Measurements from ENCODE around the gene ITM2B.

Gene ITM2B

DNA sequence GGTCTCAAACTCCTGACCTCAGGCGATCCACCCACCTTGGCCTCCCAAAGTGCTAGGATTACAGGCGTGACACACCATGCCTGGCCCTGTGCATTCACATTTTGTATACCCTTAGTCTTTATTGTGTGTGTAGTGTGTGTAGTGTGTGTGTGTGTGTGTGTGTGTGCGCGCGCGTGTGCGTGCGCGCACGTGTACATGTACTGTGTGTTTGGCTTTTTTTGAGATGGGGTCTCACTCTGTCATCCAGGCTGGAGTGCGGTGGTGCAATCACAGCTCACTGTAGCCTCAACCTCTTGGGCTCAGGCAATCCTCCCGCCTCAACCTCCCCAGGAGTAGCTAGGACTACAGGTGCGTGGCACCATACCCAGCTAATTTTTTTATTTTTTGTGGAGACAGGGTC lies 22.1 kb downstream of the ITM2B start:
- TF ChIP-seq CTCF (IDR thresholded peaks at IDR 0.05; ENCODE audit: low read depth, low read length) (no peak), POLR2A (IDR thresholded peaks at IDR 0.05; ENCODE audit: extremely low read depth, insufficient read length) (no peak), MYC (IDR thresholded peaks at IDR 0.05; ENCODE audit: low read depth, low read length) (no peak)
- TF ChIP-seq, protein P1, sequence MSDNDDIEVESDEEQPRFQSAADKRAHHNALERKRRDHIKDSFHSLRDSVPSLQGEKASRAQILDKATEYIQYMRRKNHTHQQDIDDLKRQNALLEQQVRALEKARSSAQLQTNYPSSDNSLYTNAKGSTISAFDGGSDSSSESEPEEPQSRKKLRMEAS (IDR thresholded peaks at IDR 0.05; ENCODE audit: low read depth, low read length): no peak
- H3K4me3 ChIP-seq (ENCODE audit: low read depth, low read length): no peak overlapping the region
- DNase-seq (ENCODE audit: low read depth): no peak

GRCh38 chr13:48255954-48256353 lies 22.9 kb downstream of the ITM2B start:
- no peak overlapping the region for H3K4me3 ChIP-seq (ENCODE audit: low read depth, low read length)
- no peak for TF ChIP-seq CTCF (IDR thresholded peaks at IDR 0.05; ENCODE audit: low read depth, low read length)
- no peak for TF ChIP-seq MYC (IDR thresholded peaks at IDR 0.05; ENCODE audit: low read depth, low read length)
- no peak for TF ChIP-seq POLR2A (IDR thresholded peaks at IDR 0.05; ENCODE audit: extremely low read depth, insufficient read length)
- TF ChIP-seq, protein P1 (IDR thresholded peaks at IDR 0.05; ENCODE audit: low read depth, low read length): no peak
- DNase-seq (ENCODE audit: low read depth): no peak

GRCh38 chr13:48258002-48258401 lies 25.0 kb downstream of the ITM2B start:
- DNase-seq (ENCODE audit: low read depth): no peak
- TF ChIP-seq CTCF (IDR thresholded peaks at IDR 0.05; ENCODE audit: low read depth, low read length) (no peak), POLR2A (IDR thresholded peaks at IDR 0.05; ENCODE audit: extremely low read depth, insufficient read length) (no peak), MYC (IDR thresholded peaks at IDR 0.05; ENCODE audit: low read depth, low read length) (no peak)
- TF ChIP-seq, protein P1 (IDR thresholded peaks at IDR 0.05; ENCODE audit: low read depth, low read length): no peak
- H3K4me3 ChIP-seq (ENCODE audit: low read depth, low read length): no peak overlapping the region

DNA sequence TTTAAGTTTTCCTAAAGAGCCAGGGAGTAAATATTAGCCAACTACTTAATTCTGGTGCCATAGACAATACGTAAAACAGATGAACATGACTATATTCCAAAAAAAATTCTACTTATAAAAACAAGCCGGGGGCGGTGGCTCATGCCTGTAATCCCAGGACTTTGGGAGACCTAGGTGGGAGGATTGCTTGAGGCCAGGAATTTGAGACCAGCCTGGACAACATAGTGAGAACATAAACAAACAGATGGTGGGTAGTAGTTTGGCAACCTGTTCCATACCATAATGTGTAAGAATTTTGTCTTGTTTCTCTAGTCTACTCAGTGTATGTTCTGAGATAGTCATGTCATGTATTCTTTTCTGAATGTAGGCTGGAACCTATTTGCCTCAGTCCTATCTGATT lies 25.4 kb downstream of the ITM2B start:
- no peak overlapping the region for H3K4me3 ChIP-seq (ENCODE audit: low read depth, low read length)
- TF ChIP-seq, protein P1 (IDR thresholded peaks at IDR 0.05; ENCODE audit: low read depth, low read length): no peak
- TF ChIP-seq POLR2A (IDR thresholded peaks at IDR 0.05; ENCODE audit: extremely low read depth, insufficient read length) (no peak), CTCF (IDR thresholded peaks at IDR 0.05; ENCODE audit: low read depth, low read length) (no peak), MYC (IDR thresholded peaks at IDR 0.05; ENCODE audit: low read depth, low read length) (no peak)
- no peak for DNase-seq (ENCODE audit: low read depth)

GRCh38 chr13:48260970-48261369 lies 28.0 kb downstream of the ITM2B start:
- TF ChIP-seq POLR2A (IDR thresholded peaks at IDR 0.05; ENCODE audit: extremely low read depth, insufficient read length): no peak
- TF ChIP-seq, protein P1 (IDR thresholded peaks at IDR 0.05; ENCODE audit: low read depth, low read length): no peak
- TF ChIP-seq CTCF (IDR thresholded peaks at IDR 0.05; ENCODE audit: low read depth, low read length): no peak
- TF ChIP-seq MYC (IDR thresholded peaks at IDR 0.05; ENCODE audit: low read depth, low read length): no peak
- no peak for DNase-seq (ENCODE audit: low read depth)
- H3K4me3 ChIP-seq (ENCODE audit: low read depth, low read length): no peak overlapping the region

GRCh38 chr13:48263196-48263595 lies 30.2 kb downstream of the ITM2B start:
- no peak overlapping the region for H3K4me3 ChIP-seq (ENCODE audit: low read depth, low read length)
- TF ChIP-seq, protein P1 (IDR thresholded peaks at IDR 0.05; ENCODE audit: low read depth, low read length): no peak
- no peak for TF ChIP-seq CTCF (IDR thresholded peaks at IDR 0.05; ENCODE audit: low read depth, low read length)
- no peak for TF ChIP-seq MYC (IDR thresholded peaks at IDR 0.05; ENCODE audit: low read depth, low read length)
- no peak for TF ChIP-seq POLR2A (IDR thresholded peaks at IDR 0.05; ENCODE audit: extremely low read depth, insufficient read length)
- DNase-seq (ENCODE audit: low read depth): no peak

Measured in NB4 (cell line).